GM21528 (cell line): ENCODE measurements around the gene LARP4B.

Source experiments
- ATAC-seq: cut with Tn5 transposase; IDR thresholded peaks from one replicate; pipeline ENCODE4 v1.9.1; 2021; ENCODE audit warnings: mild to moderate bottlenecking, moderate library complexity; ENCODE audit not compliant: unreplicated experiment, low FRiP score

The LARP4B gene

DNA sequence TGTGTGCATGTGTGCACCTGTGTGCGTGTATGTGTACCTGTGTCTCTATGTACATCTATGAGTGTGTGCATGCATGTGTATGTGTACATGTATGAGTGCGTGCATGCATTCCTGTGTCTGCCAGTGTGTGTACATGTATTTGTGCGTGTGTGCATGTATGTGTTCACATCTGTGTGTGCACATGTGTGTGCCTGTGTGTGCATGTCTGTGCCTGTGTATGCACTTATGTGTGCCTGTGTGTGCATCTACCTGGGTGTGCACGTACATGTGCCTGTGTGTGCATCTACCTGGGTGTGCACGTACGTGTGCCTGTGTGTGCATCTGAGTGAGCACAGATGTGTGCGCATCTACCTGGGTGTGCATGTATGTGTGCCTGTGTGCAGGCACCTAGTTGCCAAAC, 139.9 kb downstream of the LARP4B start:
- no peak for ATAC-seq

- no peak for ATAC-seq
Measured at GRCh38 chr10:790821-791551, 140.5 kb downstream of the LARP4B start.

DNA sequence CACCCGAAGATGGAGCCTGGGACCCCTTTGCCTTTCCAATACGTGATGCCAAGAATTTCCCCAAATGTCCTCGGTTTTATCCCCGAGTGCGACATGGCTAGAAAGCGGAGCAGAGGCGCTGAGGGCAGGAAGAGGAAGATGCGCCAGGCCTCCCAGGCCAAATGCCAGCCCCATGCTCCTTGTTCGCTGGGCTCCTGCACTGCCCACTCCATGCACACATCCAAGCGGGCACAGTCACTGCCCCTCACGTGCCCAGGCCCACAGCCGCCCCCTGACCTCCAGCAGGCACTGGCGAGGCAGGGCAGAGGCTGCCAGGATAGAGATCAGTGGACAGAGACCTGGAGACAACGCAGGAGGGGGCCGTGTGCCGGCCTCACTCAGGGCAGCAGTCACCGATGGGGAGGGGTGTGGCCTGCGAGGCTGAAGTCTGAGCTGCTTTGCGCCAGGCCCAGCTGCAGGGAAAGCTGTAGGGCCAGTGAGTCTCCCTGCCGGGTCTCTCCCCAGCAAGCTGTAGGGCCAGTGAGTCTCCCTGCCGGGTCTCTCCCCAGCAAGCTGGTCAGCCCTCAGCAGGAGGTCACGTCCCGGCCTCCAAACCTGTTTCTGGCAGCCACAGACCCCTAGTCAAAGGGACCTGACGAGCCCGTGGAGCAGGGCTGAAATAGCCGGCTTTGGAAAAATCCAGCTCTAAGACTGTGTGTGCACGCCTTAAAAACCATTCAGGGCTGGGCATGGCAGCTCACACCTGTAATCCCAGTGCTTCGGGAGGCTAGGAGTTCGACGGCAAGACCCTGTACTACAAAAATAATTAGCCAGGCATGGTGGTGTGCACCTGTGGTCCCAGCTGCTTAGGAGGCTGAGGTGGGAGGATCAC, 141.4 kb downstream of the LARP4B start:
- no peak for ATAC-seq

GRCh38 chr10:788796-789748, 142.4 kb downstream of the LARP4B start:
- ATAC-seq: no peak

DNA sequence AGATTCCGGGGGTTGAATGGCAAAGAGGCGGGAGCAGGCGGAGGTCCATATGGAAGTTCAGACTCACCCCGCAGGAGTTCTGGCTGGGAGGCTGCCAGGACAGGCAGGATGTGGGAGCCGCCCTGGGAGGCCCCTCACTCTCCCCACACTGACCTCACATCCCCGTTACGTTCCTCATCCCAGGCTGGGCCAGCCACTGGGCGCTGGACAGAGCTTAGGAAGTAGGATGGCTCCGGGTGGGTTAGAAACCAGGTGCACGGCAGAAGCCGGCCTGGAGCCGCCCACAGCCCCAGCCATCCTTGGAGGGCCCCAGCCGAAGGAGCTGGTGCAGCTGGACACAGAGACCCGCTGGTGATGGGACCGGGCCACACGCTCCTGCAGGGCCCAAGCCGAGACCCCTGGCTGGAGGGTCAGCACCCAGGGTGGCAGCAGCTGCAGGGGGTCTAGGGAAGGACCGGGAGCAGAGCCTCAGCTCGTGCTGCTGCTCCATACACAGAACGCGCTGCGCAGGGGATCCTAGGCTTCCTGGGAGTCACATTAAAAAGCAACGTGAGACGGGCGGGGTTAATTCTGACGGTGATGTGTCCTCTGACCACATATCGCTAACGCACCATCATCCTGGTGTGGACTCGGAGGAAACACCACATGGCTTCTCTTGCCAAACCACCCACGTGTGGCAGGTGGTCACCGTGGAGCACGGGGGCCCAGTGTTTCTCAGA, 143.4 kb downstream of the LARP4B start:
- no peak for ATAC-seq

DNA sequence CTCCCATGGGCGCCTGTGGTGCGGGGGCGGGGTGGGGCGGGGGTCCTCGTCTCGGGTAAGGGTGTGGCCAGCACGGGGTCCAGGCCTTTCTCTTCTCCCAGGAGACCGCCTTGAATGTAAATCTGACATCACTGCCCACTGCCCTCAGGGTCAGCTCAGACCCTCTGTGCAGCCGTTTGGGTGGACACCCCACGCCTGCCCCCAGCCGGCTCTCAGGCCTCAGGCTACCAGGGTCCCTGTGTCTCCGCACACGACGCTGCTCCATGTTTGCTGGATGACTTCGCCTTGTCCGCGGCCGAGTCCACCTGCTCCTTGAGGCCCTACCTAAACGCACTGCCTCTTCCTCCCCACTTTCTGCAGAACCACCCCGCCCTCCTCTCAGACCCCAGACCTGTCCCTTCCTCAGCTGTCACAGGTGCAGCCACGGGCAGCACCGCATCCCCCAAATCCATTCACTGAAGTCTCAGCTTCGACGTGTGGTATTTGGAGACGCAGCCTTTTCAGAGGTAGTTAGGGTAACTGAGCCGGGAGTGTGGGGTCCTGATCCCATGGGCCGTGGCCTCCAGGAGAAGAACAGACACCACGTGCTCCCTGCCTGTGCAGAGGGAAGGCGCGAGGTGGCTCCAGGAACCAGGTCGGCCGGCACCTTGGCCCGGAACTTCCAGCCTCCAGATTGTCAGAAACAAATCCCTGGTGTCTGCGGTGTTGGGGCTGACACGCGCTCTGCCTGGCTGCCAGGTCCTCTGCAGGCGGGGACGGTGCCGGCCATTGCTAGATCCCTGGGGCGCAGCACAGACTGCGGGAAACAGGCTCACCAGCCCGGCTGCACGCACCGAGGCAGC, 144.7 kb downstream of the LARP4B start:
- no peak for ATAC-seq

DNA sequence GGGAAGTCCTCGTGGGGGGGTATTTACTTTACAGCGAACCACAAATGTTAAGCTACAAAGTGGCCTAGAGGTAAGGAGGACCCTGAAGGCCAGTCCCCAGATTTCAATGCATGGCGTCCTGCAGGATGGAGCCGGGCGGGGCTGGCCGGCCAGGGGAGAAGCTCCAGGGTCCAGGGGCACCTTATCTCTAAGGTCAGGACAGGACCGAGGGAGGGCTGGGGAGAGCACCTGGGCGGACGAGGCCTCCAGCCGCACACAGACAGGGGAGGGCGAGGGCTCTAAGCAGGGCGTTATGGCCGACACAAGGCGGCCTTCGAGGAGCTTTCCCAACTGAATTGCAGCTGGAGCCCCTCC, 145.7 kb downstream of the LARP4B start:
- no peak for ATAC-seq

- no peak for ATAC-seq
Measured at GRCh38 chr10:785089-785860, 146.2 kb downstream of the LARP4B start.

- no peak for ATAC-seq
Measured at GRCh38 chr10:784403-785088, 147.0 kb downstream of the LARP4B start.

DNA sequence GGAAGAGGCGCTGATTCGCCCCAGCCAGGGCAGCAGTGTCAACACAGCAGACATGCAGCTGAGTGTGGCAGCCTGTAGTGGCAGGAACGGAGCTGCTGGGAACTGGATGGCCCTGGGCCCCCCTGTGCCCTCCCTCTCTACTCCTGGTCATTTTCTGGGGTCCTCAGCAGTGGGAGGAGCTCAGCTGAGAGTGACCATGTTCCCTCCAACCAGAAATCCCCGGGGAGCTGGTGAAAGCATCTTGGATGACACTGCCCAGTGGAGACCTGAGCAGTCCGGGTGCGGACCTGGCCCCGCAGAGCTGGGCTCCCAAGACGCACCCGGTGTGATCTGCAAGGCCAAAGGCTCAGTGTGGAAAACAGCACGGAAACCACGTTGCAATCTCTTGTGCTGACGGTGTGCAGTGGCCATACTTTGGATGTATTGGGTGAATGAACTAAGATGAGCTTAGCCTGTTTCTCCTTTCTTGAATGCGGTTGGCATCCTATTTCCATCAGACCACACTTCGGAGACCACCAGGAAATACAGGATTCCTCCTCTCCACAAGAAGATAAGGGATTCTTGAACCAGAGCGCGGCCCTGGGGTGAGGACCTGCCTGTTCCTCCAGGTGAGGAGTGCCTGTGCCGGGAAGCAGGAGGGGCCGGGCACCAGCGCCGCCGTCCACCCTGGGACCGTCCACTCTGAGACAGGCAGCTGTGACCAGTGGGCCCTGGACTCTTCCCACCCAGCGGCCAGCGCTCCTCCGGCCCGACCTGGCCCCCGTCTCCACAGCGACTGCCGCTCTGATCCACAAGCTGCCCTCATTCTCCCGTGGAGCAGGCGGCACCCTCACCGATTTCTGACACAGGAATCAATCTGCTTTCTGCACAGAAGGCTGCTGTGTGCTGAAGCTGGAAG, 148.5 kb downstream of the LARP4B start:
- no peak for ATAC-seq

DNA sequence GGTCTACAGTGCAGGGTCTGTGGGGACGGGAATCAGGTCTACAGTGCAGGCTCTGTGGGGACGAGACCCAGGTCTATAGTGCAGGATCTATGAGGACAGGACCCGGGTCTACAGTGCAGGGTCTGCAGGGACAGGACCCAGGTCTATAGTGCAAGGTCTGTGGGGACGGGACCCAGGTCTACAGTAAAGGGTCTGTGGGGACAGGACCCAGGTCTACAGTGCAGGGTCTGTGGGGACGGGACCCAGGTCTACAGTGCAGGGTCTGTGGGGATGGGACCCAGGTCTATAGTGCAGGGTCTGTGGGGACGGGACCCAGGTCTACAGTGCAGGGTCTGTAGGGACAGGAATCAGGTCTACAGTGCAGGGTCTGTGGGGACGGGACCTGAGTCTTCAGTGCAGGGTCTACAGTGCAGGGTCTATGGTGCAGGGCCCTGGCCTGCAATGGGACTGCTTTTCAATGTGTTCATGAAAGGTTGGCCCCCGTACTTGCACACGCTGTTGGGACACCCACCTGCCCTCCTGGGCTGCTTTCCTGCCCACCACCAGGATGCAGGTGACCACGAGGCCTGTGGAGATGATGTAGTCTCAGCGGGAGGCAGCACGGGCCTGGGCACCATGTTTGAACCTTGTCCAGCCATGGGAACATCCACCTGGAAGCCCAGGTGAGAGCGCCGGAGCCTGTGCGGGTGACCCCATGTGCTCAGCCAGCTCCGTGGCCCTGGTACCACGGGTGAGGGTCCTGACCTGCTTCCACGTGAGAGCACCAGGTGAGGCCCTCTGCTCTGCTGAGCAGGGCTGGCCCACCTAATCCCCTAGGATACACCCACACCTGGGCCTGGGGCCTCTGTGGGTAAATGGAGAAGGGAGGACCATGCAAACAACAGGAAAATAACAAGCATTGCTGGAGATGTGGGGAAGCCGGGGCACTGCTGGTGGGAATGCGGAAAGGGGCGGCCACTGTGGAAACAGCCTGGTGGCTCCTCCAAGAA, 150.7 kb downstream of the LARP4B start:
- no peak for ATAC-seq

GRCh38 chr10:778626-779330, 152.7 kb downstream of the LARP4B start:
- no peak for ATAC-seq

- ATAC-seq: no peak
Measured at GRCh38 chr10:777913-778479, 153.5 kb downstream of the LARP4B start.

- no peak for ATAC-seq
Measured at GRCh38 chr10:776772-777171, 154.7 kb downstream of the LARP4B start.
